Neuronal stem cell (in vitro differentiated cells): ENCODE measurements around the gene KDELR1.

ENCODE experiments used
- DNase-seq: peaks from one replicate; pipeline ENCODE4 v3.0.0-alpha.2; 2013; ENCODE audit warnings: low spot score
- H2AFZ ChIP-seq: one replicate; pipeline ENCODE4 v1.6.1; 2013; ENCODE audit warnings: mild to moderate bottlenecking, low read length, inconsistent platforms
- H2AK5ac ChIP-seq: 2 replicates; pipeline ENCODE4 v1.6.1; 2013; ENCODE audit warnings: low read depth, mild to moderate bottlenecking, inconsistent platforms, low read length, moderate library complexity, mixed read lengths
- H2BK120ac ChIP-seq: 2 replicates; pipeline ENCODE4 v1.6.1; 2013; ENCODE audit warnings: low read depth, mild to moderate bottlenecking, inconsistent platforms, low read length, moderate library complexity, mixed read lengths
- H2BK12ac ChIP-seq: one replicate; pipeline ENCODE4 v1.6.1; 2013; ENCODE audit warnings: low read length, inconsistent platforms
- H2BK15ac ChIP-seq: 2 replicates; pipeline ENCODE4 v1.6.1; 2013; ENCODE audit warnings: mild to moderate bottlenecking, low read length, inconsistent platforms, mixed read lengths
- H2BK5ac ChIP-seq: one replicate; pipeline ENCODE4 v1.6.1; 2013; ENCODE audit warnings: inconsistent platforms, mild to moderate bottlenecking, low read length, moderate library complexity
- H3K14ac ChIP-seq: one replicate; pipeline ENCODE4 v1.6.1; 2013; ENCODE audit warnings: low read length, inconsistent platforms
- H3K18ac ChIP-seq: 2 replicates; pipeline ENCODE4 v1.6.1; 2013; ENCODE audit warnings: low read length, inconsistent platforms
- H3K23ac ChIP-seq: 2 replicates; pipeline ENCODE4 v1.6.1; 2013; ENCODE audit warnings: low read depth, mild to moderate bottlenecking, mixed read lengths, low read length, inconsistent platforms; ENCODE audit not compliant: poor library complexity
- H3K27ac ChIP-seq: replicated peaks from 3 replicates; pipeline ENCODE4 v1.5.1; 2013; ENCODE audit warnings: low read length, inconsistent platforms
- H3K27me3 ChIP-seq, 3 experiments: 2 replicates each; pipeline ENCODE4 v1.6.1; 2013; ENCODE audit warnings: low read length in 3 of 3, mild to moderate bottlenecking in 2 of 3, inconsistent platforms in 1 of 3, low read depth in 1 of 3, mixed read lengths in 1 of 3, moderate library complexity in 1 of 3; ENCODE audit not compliant: control insufficient read depth in 3 of 3, insufficient read depth in 3 of 3
- H3K36me3 ChIP-seq, 2 donors: replicated peaks in 1 of 2; 2 replicates each; pipeline ENCODE4 v1.6.1; 2013; ENCODE audit warnings: low read length in 2 of 2; ENCODE audit not compliant: control insufficient read depth in 2 of 2, insufficient read depth in 2 of 2
- H3K4ac ChIP-seq: 2 replicates; pipeline ENCODE4 v1.6.1; 2013; ENCODE audit warnings: inconsistent platforms, mild to moderate bottlenecking, low read length, moderate library complexity
- H3K4me1 ChIP-seq, 2 donors: 1 replicate in 1 of 2; 2 replicates in 1 of 2; pipeline ENCODE4 v1.6.1; 2013; ENCODE audit warnings: low read length in 2 of 2, low read depth in 1 of 2; ENCODE audit not compliant: control insufficient read depth in 2 of 2, insufficient read depth in 1 of 2
- H3K4me2 ChIP-seq: one replicate; pipeline ENCODE4 v1.6.1; 2013; ENCODE audit warnings: mild to moderate bottlenecking, low read length, inconsistent platforms; ENCODE audit not compliant: insufficient read depth, poor library complexity, severe bottlenecking
- H3K4me3 ChIP-seq, 2 donors: 2 replicates each; pipeline ENCODE4 v1.5.1; 2013; ENCODE audit warnings: low read length in 2 of 2, mild to moderate bottlenecking in 2 of 2, inconsistent platforms in 1 of 2, moderate library complexity in 1 of 2
- H3K79me1 ChIP-seq: one replicate; pipeline ENCODE4 v1.6.1; 2013; ENCODE audit warnings: low read depth, mild to moderate bottlenecking, inconsistent platforms, low read length, moderate library complexity
- H3K9ac ChIP-seq: one replicate; pipeline ENCODE4 v1.6.1; 2013; ENCODE audit warnings: mild to moderate bottlenecking, low read depth, low read length, inconsistent platforms; ENCODE audit not compliant: poor library complexity
- H3K9me3 ChIP-seq, 2 donors: replicated peaks in 1 of 2; 2 replicates each; pipeline versions ENCODE3 to v1.6.1; 2013; ENCODE audit warnings: low read length in 2 of 2, mild to moderate bottlenecking in 2 of 2, inconsistent platforms in 1 of 2, low read depth in 1 of 2, mixed read lengths in 1 of 2, moderate library complexity in 1 of 2; ENCODE audit not compliant: control insufficient read depth in 2 of 2, insufficient read depth in 1 of 2
- H4K8ac ChIP-seq: one replicate; pipeline ENCODE4 v1.6.1; 2013; ENCODE audit warnings: low read depth, mild to moderate bottlenecking, inconsistent platforms, low read length, moderate library complexity
- H4K91ac ChIP-seq: one replicate; pipeline ENCODE4 v1.6.1; 2013; ENCODE audit warnings: low read length, low read depth, mild to moderate bottlenecking, inconsistent platforms; ENCODE audit not compliant: poor library complexity
- WGBS, 2 donors: extraction: QIAGEN DNeasy Blood & Tissue Kit; methylation state at CpG; one replicate each; pipeline ENCODE4 v1.1.7; 2013; ENCODE audit warnings: missing lambda C conversion rate in 2 of 2, mixed read lengths in 1 of 2; ENCODE audit not compliant: insufficient read length in 2 of 2, insufficient replicate concordance in 1 of 2; ENCODE audit errors: extremely low coverage in 2 of 2; 5-methylcytosine and 5-hydroxymethylcytosine counted together

KDELR1 gene

GRCh38 chr19:48333467-48334384 lies 57.6 kb downstream of the KDELR1 start:
- H3K4me2 ChIP-seq = peak overlapping the region; percentile 92
- peak; percentile 71 for DNase-seq
- peak overlapping the region; percentile 46 for H2AK5ac ChIP-seq
- peak overlapping the region; percentile 18 for H2BK15ac ChIP-seq
- no CpG with 5 or more reads among the region's 54 CpGs for WGBS, 2 donors
- H3K27me3 ChIP-seq = peaks cover 0 to 10% (median 0%) of the 10 kb centered on the region in 3 experiments
- no peak overlapping the region for H3K27ac ChIP-seq
- peak overlapping the region; percentile 82 for H3K23ac ChIP-seq
- H3K36me3 ChIP-seq = peaks cover 0 to 1% of the 10 kb centered on the region in 2 donors
- H4K91ac ChIP-seq = no peak overlapping the region
- no peak overlapping the region for H3K9ac ChIP-seq
- H2AFZ ChIP-seq = peak overlapping the region; percentile 92
- no peak overlapping the region for H3K14ac ChIP-seq
- peak overlapping the region; percentile 11 to 67 for H3K4me3 ChIP-seq
- peak overlapping the region; percentile 94 for H3K18ac ChIP-seq
- H3K9me3 ChIP-seq = no peaks in the 10 kb centered on the region
- H2BK120ac ChIP-seq = no peak overlapping the region
- H3K4ac ChIP-seq = no peak overlapping the region
- H4K8ac ChIP-seq = no peak overlapping the region
- H2BK5ac ChIP-seq = no peak overlapping the region
- H2BK12ac ChIP-seq = no peak overlapping the region
- peaks cover 6 to 9% of the 10 kb centered on the region in 2 donors for H3K4me1 ChIP-seq
- no peaks in the 10 kb centered on the region for H3K79me1 ChIP-seq

GRCh38 chr19:48332662-48333466 lies 58.5 kb downstream of the KDELR1 start:
- H3K9ac ChIP-seq = no peak overlapping the region
- H3K9me3 ChIP-seq = peaks cover 0 to 2% of the 10 kb centered on the region in 2 donors
- H3K27me3 ChIP-seq = peaks cover 0 to 4% (median 0%) of the 10 kb centered on the region in 3 experiments
- H2AFZ ChIP-seq = peak overlapping the region; percentile 92
- peak overlapping the region; percentile 69 for H3K4me2 ChIP-seq
- H3K14ac ChIP-seq = no peak overlapping the region
- DNase-seq = peak; percentile 69
- H2BK15ac ChIP-seq = no peak overlapping the region
- no peak overlapping the region for H2BK120ac ChIP-seq
- no peak overlapping the region for H2BK5ac ChIP-seq
- H2BK12ac ChIP-seq = no peak overlapping the region
- H4K8ac ChIP-seq = no peak overlapping the region
- H3K36me3 ChIP-seq = peaks cover 0 to 1% of the 10 kb centered on the region in 2 donors
- H3K4ac ChIP-seq = no peak overlapping the region
- no peaks in the 10 kb centered on the region for H3K79me1 ChIP-seq
- no peak overlapping the region for H3K23ac ChIP-seq
- H2AK5ac ChIP-seq = peak overlapping the region; percentile 46
- H3K4me3 ChIP-seq = peak overlapping the region; percentile 11 to 61
- H3K4me1 ChIP-seq = peaks cover 6 to 9% of the 10 kb centered on the region in 2 donors
- no peak overlapping the region for H3K27ac ChIP-seq
- H4K91ac ChIP-seq = no peak overlapping the region
- WGBS, 2 donors = no CpG with 5 or more reads among the region's 25 CpGs
- peak overlapping the region; percentile 68 for H3K18ac ChIP-seq
